ENCODE measurements around the gene MRI1. TPM values are rescaled to one million over a fixed set of nuclear protein-coding genes. Genes with fewer than 3 reads are reported as not detected.

Gene MRI1
- total RNA-seq, 2 experiments from 2014 or later, result 37.1 to 40.8 TPM

- DNase-seq (no peak), ATAC-seq (no peak)
- no peak overlapping the region for H3K4me3 Mint-ChIP-seq
- H3K27me3 Mint-ChIP-seq, result no peaks in the 10 kb centered on the region
- no peaks in the 10 kb centered on the region for H3K4me1 Mint-ChIP-seq (ENCODE audit: low read depth)
- no peak overlapping the region for H3K27ac Mint-ChIP-seq
- no peak for TF ChIP-seq CTCF (IDR thresholded peaks at IDR 0.05)
- ChIA-PET POLR2A (no interaction called here), CTCF (interaction anchor here (1.3 kb wide), 1 partner anchor 28 kb away, joined by 4 read pairs; no protein-coding TSS in a partner anchor)
- H3K9me3 Mint-ChIP-seq, result no peaks in the 10 kb centered on the region
- intact Hi-C loops (cut with micrococcal nuclease), result no loop called here
- peaks cover 7% of the 10 kb centered on the region for H3K36me3 Mint-ChIP-seq (ENCODE audit: low read depth)
These were observed 42.4 kb downstream of the MRI1 start for GRCh38 chr19:13806728-13807127.

GRCh38 chr19:13807421-13808021 is 43.2 kb downstream of the MRI1 start:
- intact Hi-C loops (cut with micrococcal nuclease), result no loop called here
- ChIA-PET CTCF (interaction anchor here (0.7 kb wide), 1 partner anchor 55 kb away, joined by 3 read pairs; no protein-coding TSS in a partner anchor), POLR2A (interaction anchor here (1.5 kb wide), 1 partner anchor 13 kb away, joined by 4 read pairs; no protein-coding TSS in a partner anchor)
- no peaks in the 10 kb centered on the region for H3K4me1 Mint-ChIP-seq (ENCODE audit: low read depth)
- H3K9me3 Mint-ChIP-seq, result no peaks in the 10 kb centered on the region
- TF ChIP-seq CTCF (IDR thresholded peaks at IDR 0.05), result no peak
- H3K36me3 Mint-ChIP-seq (ENCODE audit: low read depth), result peaks cover 7% of the 10 kb centered on the region
- no peak overlapping the region for H3K27ac Mint-ChIP-seq
- ATAC-seq (no peak), DNase-seq (no peak)
- H3K4me3 Mint-ChIP-seq, result no peak overlapping the region
- no peaks in the 10 kb centered on the region for H3K27me3 Mint-ChIP-seq

GRCh38 chr19:13808856-13809255 is 44.5 kb downstream of the MRI1 start:
- POLR2A ChIA-PET, result no interaction called here
- CTCF ChIA-PET, result no interaction called here
- H3K27me3 Mint-ChIP-seq, result no peaks in the 10 kb centered on the region

GRCh38 chr19:13812544-13812943 is 48.2 kb downstream of the MRI1 start:
- no peaks in the 10 kb centered on the region for H3K36me3 Mint-ChIP-seq (ENCODE audit: low read depth)
- no peak overlapping the region for H3K27ac Mint-ChIP-seq
- ChIA-PET POLR2A (no interaction called here), CTCF (no interaction called here)
- no peaks in the 10 kb centered on the region for H3K9me3 Mint-ChIP-seq
- H3K4me3 Mint-ChIP-seq, result no peak overlapping the region
- TF ChIP-seq CTCF (IDR thresholded peaks at IDR 0.05), result no peak
- no peak for ATAC-seq
- DNase-seq, result no peak
- intact Hi-C loops (cut with micrococcal nuclease), result no loop called here
- H3K4me1 Mint-ChIP-seq (ENCODE audit: low read depth), result no peaks in the 10 kb centered on the region
- H3K27me3 Mint-ChIP-seq, result no peaks in the 10 kb centered on the region

More at GRCh38 chr19:13808856-13809255, 44.5 kb downstream of the MRI1 start:
- DNase-seq (no peak), ATAC-seq (no peak)
- Mint-ChIP-seq H3K9me3 (no peaks in the 10 kb centered on the region), H3K36me3 (ENCODE audit: low read depth) (peaks cover 4% of the 10 kb centered on the region), H3K27ac (no peak overlapping the region), H3K4me3 (no peak overlapping the region), H3K4me1 (ENCODE audit: low read depth) (no peaks in the 10 kb centered on the region)
- no peak for TF ChIP-seq CTCF (IDR thresholded peaks at IDR 0.05)
- intact Hi-C loops (cut with micrococcal nuclease), result no loop called here

GRCh38 chr19:13813147-13813546 is 48.8 kb downstream of the MRI1 start:
- no peaks in the 10 kb centered on the region for H3K27me3 Mint-ChIP-seq
- POLR2A ChIA-PET, result no interaction called here
- no peak for TF ChIP-seq CTCF (IDR thresholded peaks at IDR 0.05)
- DNase-seq, result no peak
- CTCF ChIA-PET, result no interaction called here
- H3K4me1 Mint-ChIP-seq (ENCODE audit: low read depth), result no peaks in the 10 kb centered on the region
- intact Hi-C loops (cut with micrococcal nuclease), result no loop called here
- ATAC-seq, result no peak
- H3K4me3 Mint-ChIP-seq, result no peak overlapping the region
- H3K9me3 Mint-ChIP-seq, result no peaks in the 10 kb centered on the region
- H3K36me3 Mint-ChIP-seq (ENCODE audit: low read depth), result peaks cover 2% of the 10 kb centered on the region
- no peak overlapping the region for H3K27ac Mint-ChIP-seq
